Nucleus accumbens (tissue), 56 donors: ENCODE data around the gene DHFR.

Source experiments
- DNase-seq, 56 donors: peaks; one replicate each; lab custom pipeline; 2025; lab: John Stamatoyannopoulos, UW

Gene DHFR

GRCh38 chr5:80656425-80656824 lies 1.6 kb upstream of the DHFR start:
- no peak for DNase-seq

GRCh38 chr5:80655231-80655774 lies 520 bp upstream of the DHFR start:
- DNase-seq, result no peak

GRCh38 chr5:80654054-80654390 lies 761 bp downstream of the DHFR start:
- no peak for DNase-seq

GRCh38 chr5:80653502-80653901 lies 1.3 kb downstream of the DHFR start:
- DNase-seq, result no peak

- no peak for DNase-seq
Observed at GRCh38 chr5:80646926-80647325, 7.9 kb downstream of the DHFR start.

GRCh38 chr5:80644900-80645299 lies 9.9 kb downstream of the DHFR start:
- DNase-seq, result no peak

GRCh38 chr5:80641353-80641752 lies 13.4 kb downstream of the DHFR start:
- DNase-seq, result no peak

- DNase-seq, result no peak
Observed at GRCh38 chr5:80634193-80634592, 20.6 kb downstream of the DHFR start.

- no peak for DNase-seq
Observed at GRCh38 chr5:80632700-80633099, 22.1 kb downstream of the DHFR start.

- no peak for DNase-seq
Observed at GRCh38 chr5:80631278-80632259, 23.2 kb downstream of the DHFR start.

GRCh38 chr5:80629281-80629680 lies 25.5 kb downstream of the DHFR start:
- DNase-seq, result no peak

- no peak for DNase-seq
Observed at GRCh38 chr5:80625230-80625629, 29.6 kb downstream of the DHFR start.

GRCh38 chr5:80623999-80624398 lies 30.8 kb downstream of the DHFR start:
- no peak for DNase-seq

GRCh38 chr5:80622756-80623155 lies 32.0 kb downstream of the DHFR start:
- DNase-seq, result no peak

GRCh38 chr5:80620211-80620610 lies 34.6 kb downstream of the DHFR start:
- no peak for DNase-seq

GRCh38 chr5:80619086-80619485 lies 35.7 kb downstream of the DHFR start:
- no peak for DNase-seq

- DNase-seq, result no peak
Observed at GRCh38 chr5:80618438-80618837, 36.3 kb downstream of the DHFR start.

- DNase-seq, result peak in 2 of 56 donors; percentile 0 to 1
Observed at GRCh38 chr5:80615266-80615914, 39.4 kb downstream of the DHFR start.

- no peak for DNase-seq
Observed at GRCh38 chr5:80609692-80610091, 45.1 kb downstream of the DHFR start.

GRCh38 chr5:80608731-80609130 lies 46.1 kb downstream of the DHFR start:
- DNase-seq, result no peak

- DNase-seq, result no peak
Observed at GRCh38 chr5:80607832-80608231, 47.0 kb downstream of the DHFR start.

- DNase-seq, result no peak
Observed at GRCh38 chr5:80607343-80607742, 47.4 kb downstream of the DHFR start.
